ENCODE data around the gene ZNF215. TPM values are rescaled to one million over a fixed set of nuclear protein-coding genes. Genes with fewer than 3 reads are reported as not detected.

The ZNF215 gene
- total and polyA plus RNA-seq, 2 donors (not counting 3 experiments of a cell fraction or from before 2014, with no cell fraction given), result 1.2 to 2.9 TPM

DNA sequence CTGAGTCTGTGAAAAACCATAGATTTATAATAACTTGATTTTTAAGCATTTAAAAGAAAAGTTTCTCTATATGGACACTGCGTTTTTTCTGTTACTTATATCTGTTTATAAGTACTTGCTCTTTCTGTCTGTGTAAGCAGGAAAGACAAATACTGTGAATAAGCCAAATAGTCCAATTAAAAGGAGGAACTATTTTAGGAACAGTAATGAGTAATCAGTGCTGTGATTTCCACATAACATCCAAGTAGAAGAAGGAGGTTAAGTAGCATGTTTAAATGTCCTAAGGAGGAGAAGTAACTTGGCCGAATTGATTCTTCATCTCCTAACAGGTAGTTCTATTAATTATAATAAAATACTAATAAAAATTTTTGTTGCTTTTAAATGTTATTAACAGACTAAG lies 53.1 kb downstream of the ZNF215 start:
- TF ChIP-seq FOS (IDR thresholded peaks at IDR 0.05; ENCODE audit: borderline replicate concordance, insufficient read depth, low read length) (no peak), EZH2 (IDR thresholded peaks at IDR 0.05; ENCODE audit: borderline replicate concordance, low read depth, low read length, severe bottlenecking) (no peak), POLR2A (IDR thresholded peaks at IDR 0.05; ENCODE audit: low read depth, low read length) (no peak), JUN (IDR thresholded peaks at IDR 0.05; ENCODE audit: borderline replicate concordance, insufficient read depth, insufficient read length, low read depth) (no peak), GATA2 (IDR thresholded peaks at IDR 0.05; ENCODE audit: insufficient read depth, insufficient read length, low read depth, low read length) (no peak), MYC (IDR thresholded peaks at IDR 0.05; ENCODE audit: low read depth, low read length) (no peak), POLR2AphosphoS5 (IDR thresholded peaks at IDR 0.05; ENCODE audit: insufficient read depth, low read depth, low read length) (no peak)
- TF ChIP-seq, protein P1, sequence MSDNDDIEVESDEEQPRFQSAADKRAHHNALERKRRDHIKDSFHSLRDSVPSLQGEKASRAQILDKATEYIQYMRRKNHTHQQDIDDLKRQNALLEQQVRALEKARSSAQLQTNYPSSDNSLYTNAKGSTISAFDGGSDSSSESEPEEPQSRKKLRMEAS (IDR thresholded peaks at IDR 0.05; ENCODE audit: insufficient read depth, insufficient read length), result no peak
- TF ChIP-seq, protein P2, sequence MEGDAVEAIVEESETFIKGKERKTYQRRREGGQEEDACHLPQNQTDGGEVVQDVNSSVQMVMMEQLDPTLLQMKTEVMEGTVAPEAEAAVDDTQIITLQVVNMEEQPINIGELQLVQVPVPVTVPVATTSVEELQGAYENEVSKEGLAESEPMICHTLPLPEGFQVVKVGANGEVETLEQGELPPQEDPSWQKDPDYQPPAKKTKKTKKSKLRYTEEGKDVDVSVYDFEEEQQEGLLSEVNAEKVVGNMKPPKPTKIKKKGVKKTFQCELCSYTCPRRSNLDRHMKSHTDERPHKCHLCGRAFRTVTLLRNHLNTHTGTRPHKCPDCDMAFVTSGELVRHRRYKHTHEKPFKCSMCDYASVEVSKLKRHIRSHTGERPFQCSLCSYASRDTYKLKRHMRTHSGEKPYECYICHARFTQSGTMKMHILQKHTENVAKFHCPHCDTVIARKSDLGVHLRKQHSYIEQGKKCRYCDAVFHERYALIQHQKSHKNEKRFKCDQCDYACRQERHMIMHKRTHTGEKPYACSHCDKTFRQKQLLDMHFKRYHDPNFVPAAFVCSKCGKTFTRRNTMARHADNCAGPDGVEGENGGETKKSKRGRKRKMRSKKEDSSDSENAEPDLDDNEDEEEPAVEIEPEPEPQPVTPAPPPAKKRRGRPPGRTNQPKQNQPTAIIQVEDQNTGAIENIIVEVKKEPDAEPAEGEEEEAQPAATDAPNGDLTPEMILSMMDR (IDR thresholded peaks at IDR 0.05; ENCODE audit: extremely low read depth in 1 of 2, insufficient read depth in 1 of 2, low read depth in 1 of 2, low read length in 2 of 2), result no peak
- Histone ChIP-seq H4K20me1 (replicated peaks; ENCODE audit: control insufficient read depth, extremely low read depth, insufficient read depth, low read length) (no peaks in the 10 kb centered on the region), H3K9me3 (replicated peaks; ENCODE audit: control insufficient read depth, insufficient read depth, low read length) (no peaks in the 10 kb centered on the region), H2AFZ (ENCODE audit: low read depth, low read length) (no peak overlapping the region), H3K4me1 (ENCODE audit: control insufficient read depth, extremely low read depth, insufficient read depth, low read length) (no peaks in the 10 kb centered on the region), H3K36me3 (ENCODE audit: control insufficient read depth in 2 of 2, extremely low read depth in 1 of 2, insufficient read depth in 2 of 2, low read length in 2 of 2) (no peaks in the 10 kb centered on the region), H3K27ac (ENCODE audit: insufficient read depth, low read depth, low read length) (no peak overlapping the region), H3K27me3 (ENCODE audit: control insufficient read depth in 2 of 2, insufficient read depth in 2 of 2, low read length in 2 of 2) (no peaks in the 10 kb centered on the region), H3K9me1 (replicated peaks; ENCODE audit: control insufficient read depth, extremely low read depth, insufficient read depth, low read length) (no peaks in the 10 kb centered on the region), H3K79me2 (ENCODE audit: control insufficient read depth, insufficient read depth, low read length) (no peaks in the 10 kb centered on the region), H3K9ac (replicated peaks; ENCODE audit: extremely low read depth, insufficient read depth, low read length) (no peak overlapping the region), H3K4me3 (replicated peaks in 1 of 3; ENCODE audit: insufficient read depth in 1 of 3, low read depth in 1 of 3, low read length in 3 of 3) (no peak overlapping the region), H3K4me2 (ENCODE audit: insufficient read depth, low read length) (no peak overlapping the region)
- dilution Hi-C loops (cut with MboI; ENCODE audit: extremely low pct_ligation_motif_present, low sequenced_read_pairs) (no loop called here), intact Hi-C loops (cut with micrococcal nuclease) (no loop called here)
- POLR2A ChIA-PET, result no interaction called here
- no TSS peak for BruUV-seq (replicated peaks)
- CTCF ChIA-PET, result interaction anchor here (0.8 to 1.9 kb wide), 2 partner anchors 10 kb away, joined by 3 to 6 read pairs; no protein-coding TSS in a partner anchor
- no peak for DNase-seq (ENCODE audit: low read depth, low spot score)
- FAIRE-seq, result no peak
